ENCODE measurements around the gene RNF10.

DNA sequence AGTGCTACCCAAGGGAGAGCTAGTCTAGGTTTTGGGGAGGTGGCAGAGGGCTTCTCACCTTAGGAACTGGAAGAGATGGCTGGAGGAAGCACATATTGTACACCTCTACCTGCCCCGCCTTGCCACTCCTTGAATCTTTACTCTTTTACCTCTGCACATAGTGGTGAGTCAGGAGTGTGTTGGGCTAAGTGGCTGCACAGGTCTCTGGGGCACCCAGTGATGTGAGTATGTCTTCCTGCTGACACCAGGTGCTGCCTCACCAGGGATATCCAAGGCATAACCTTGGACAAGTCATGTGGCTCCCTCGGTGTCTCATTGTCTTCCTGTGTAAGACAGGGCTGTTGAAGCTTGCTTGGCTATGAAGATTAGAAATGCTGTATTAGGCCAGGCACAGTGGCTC is 86.5 kb downstream of the RNF10 start:
- TF ChIP-seq CTCF (IDR thresholded peaks at IDR 0.05) (no peak), POLR2AphosphoS5 (IDR thresholded peaks at IDR 0.05; ENCODE audit: low read depth, low read length) (no peak), TCF7L2 (IDR thresholded peaks at IDR 0.05; ENCODE audit: low read depth, low read length) (no peak), SIN3A (IDR thresholded peaks at IDR 0.05; ENCODE audit: borderline replicate concordance, insufficient read depth, low read depth, low read length) (no peak)
- TF ChIP-seq, protein P1, sequence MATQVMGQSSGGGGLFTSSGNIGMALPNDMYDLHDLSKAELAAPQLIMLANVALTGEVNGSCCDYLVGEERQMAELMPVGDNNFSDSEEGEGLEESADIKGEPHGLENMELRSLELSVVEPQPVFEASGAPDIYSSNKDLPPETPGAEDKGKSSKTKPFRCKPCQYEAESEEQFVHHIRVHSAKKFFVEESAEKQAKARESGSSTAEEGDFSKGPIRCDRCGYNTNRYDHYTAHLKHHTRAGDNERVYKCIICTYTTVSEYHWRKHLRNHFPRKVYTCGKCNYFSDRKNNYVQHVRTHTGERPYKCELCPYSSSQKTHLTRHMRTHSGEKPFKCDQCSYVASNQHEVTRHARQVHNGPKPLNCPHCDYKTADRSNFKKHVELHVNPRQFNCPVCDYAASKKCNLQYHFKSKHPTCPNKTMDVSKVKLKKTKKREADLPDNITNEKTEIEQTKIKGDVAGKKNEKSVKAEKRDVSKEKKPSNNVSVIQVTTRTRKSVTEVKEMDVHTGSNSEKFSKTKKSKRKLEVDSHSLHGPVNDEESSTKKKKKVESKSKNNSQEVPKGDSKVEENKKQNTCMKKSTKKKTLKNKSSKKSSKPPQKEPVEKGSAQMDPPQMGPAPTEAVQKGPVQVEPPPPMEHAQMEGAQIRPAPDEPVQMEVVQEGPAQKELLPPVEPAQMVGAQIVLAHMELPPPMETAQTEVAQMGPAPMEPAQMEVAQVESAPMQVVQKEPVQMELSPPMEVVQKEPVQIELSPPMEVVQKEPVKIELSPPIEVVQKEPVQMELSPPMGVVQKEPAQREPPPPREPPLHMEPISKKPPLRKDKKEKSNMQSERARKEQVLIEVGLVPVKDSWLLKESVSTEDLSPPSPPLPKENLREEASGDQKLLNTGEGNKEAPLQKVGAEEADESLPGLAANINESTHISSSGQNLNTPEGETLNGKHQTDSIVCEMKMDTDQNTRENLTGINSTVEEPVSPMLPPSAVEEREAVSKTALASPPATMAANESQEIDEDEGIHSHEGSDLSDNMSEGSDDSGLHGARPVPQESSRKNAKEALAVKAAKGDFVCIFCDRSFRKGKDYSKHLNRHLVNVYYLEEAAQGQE (IDR thresholded peaks at IDR 0.05; ENCODE audit: insufficient read depth in 1 of 2, low read depth in 2 of 2, low read length in 1 of 2), result no peak

Data from Panc1 (cell line).